ENCODE results near the gene MINDY4B. TPM values are rescaled to one million over a fixed set of nuclear protein-coding genes. Genes with fewer than 3 reads are reported as not detected.

MINDY4B gene
- total and polyA plus RNA-seq, 2 of the 13 experiments (the other 11 are each of a cell fraction or from before 2014, with no cell fraction given): not detected

GRCh38 chr3:150889106-150889505 lies 16.1 kb downstream of the MINDY4B start (continued):
- no peak for TF ChIP-seq ZNF367 (CRISPR knock-in tag; IDR thresholded peaks at IDR 0.05; ENCODE audit: borderline replicate concordance)
- TF ChIP-seq RCOR2 (CRISPR knock-in tag; IDR thresholded peaks at IDR 0.05): no peak
- TF ChIP-seq HIVEP1 (CRISPR knock-in tag; IDR thresholded peaks at IDR 0.05): no peak
- no peak for TF ChIP-seq PHF5A (CRISPR knock-in tag; IDR thresholded peaks at IDR 0.05; ENCODE audit: low read depth, unreplicated experiment)
- TF ChIP-seq ZNF703 (CRISPR knock-in tag; IDR thresholded peaks at IDR 0.05; ENCODE audit: borderline replicate concordance): no peak
- no peak for TF ChIP-seq NONO (IDR thresholded peaks at IDR 0.05)
- TF ChIP-seq NONO (CRISPR knock-in tag; conservative IDR thresholded peaks at IDR 0.05): no peak
- TF ChIP-seq JDP2 (CRISPR knock-in tag; IDR thresholded peaks at IDR 0.05; ENCODE audit: borderline replicate concordance): no peak
- TF ChIP-seq, protein P1, sequence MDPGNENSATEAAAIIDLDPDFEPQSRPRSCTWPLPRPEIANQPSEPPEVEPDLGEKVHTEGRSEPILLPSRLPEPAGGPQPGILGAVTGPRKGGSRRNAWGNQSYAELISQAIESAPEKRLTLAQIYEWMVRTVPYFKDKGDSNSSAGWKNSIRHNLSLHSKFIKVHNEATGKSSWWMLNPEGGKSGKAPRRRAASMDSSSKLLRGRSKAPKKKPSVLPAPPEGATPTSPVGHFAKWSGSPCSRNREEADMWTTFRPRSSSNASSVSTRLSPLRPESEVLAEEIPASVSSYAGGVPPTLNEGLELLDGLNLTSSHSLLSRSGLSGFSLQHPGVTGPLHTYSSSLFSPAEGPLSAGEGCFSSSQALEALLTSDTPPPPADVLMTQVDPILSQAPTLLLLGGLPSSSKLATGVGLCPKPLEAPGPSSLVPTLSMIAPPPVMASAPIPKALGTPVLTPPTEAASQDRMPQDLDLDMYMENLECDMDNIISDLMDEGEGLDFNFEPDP (CRISPR knock-in tag; conservative IDR thresholded peaks at IDR 0.05): no peak

DNA sequence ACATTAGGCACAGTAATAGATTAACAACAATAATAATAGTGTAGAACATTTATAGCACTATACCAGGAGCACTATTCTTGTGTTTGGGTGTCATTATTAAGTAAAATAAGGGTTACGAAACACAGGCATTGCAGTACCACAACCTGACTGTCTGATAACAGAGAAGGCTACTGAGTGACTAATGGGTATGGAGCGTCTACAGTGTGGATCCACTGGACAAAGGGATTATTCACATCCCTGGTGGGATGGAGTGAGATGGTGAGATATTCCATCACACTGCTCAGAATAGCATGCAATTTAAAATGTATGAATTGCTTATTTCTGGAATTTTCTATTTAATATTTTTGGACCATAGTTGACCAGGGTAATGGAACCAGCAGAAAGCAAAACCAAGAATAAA lies 18.2 kb downstream of the MINDY4B start:
- in situ Hi-C loops (cut with HindIII; ENCODE audit: extremely low pct_ligation_motif_present, low pct_unique_long_range_greater_than_20kb): no loop called here
- no peaks in the 10 kb centered on the region for H3K9me3 ChIP-seq (ENCODE audit: low read length)
- no peak overlapping the region for H3K4me3 ChIP-seq (replicated peaks in 1 of 3; ENCODE audit: insufficient read depth in 1 of 3, low read depth in 2 of 3, low read length in 3 of 3)
- no TSS peak for BruUV-seq (replicated peaks)
- no peak overlapping the region for H3K27ac ChIP-seq (ENCODE audit: extremely low read length, insufficient read depth, low read length)
- WGBS (ENCODE audit: low lambda C conversion rate): 31% methylated on average over 2 of the region's 2 CpGs
- H3K36me3 ChIP-seq (replicated peaks in 1 of 2; ENCODE audit: control insufficient read depth in 1 of 2, insufficient read depth in 2 of 2, low read length in 2 of 2): no peaks in the 10 kb centered on the region
- no peaks in the 10 kb centered on the region for H4K20me1 ChIP-seq (ENCODE audit: insufficient read depth, low read length)
- no peak for ATAC-seq
- FAIRE-seq: no peak
- no peak for DNase-seq (ENCODE audit: low spot score)
- ChIA-PET POLR2A (no interaction called here), CTCF (ENCODE audit: low intra/inter-chr PET ratio, low total read pairs) (no interaction called here)
- H2AFZ ChIP-seq (ENCODE audit: low read length): no peak overlapping the region
- H3K9ac ChIP-seq (ENCODE audit: insufficient read depth, low read depth, low read length): no peak overlapping the region
- intact Hi-C loops (cut with micrococcal nuclease; ENCODE audit: unreplicated experiment): no loop called here
- no peak overlapping the region for H3K4me2 ChIP-seq (ENCODE audit: low read depth, low read length)
- H3K4me1 ChIP-seq (ENCODE audit: insufficient read depth, low read length): no peaks in the 10 kb centered on the region
- H3K27me3 ChIP-seq (ENCODE audit: control insufficient read depth in 1 of 2, insufficient read depth in 2 of 2, low read length in 2 of 2): peaks cover 0 to 3% of the 10 kb centered on the region in 2 experiments; a peak in 2 of 5 replicates
- no peaks in the 10 kb centered on the region for H3K79me2 ChIP-seq (ENCODE audit: insufficient read depth, low read length)
- TF ChIP-seq, protein P2, sequence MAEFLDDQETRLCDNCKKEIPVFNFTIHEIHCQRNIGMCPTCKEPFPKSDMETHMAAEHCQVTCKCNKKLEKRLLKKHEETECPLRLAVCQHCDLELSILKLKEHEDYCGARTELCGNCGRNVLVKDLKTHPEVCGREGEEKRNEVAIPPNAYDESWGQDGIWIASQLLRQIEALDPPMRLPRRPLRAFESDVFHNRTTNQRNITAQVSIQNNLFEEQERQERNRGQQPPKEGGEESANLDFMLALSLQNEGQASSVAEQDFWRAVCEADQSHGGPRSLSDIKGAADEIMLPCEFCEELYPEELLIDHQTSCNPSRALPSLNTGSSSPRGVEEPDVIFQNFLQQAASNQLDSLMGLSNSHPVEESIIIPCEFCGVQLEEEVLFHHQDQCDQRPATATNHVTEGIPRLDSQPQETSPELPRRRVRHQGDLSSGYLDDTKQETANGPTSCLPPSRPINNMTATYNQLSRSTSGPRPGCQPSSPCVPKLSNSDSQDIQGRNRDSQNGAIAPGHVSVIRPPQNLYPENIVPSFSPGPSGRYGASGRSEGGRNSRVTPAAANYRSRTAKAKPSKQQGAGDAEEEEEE (CRISPR knock-in tag; IDR thresholded peaks at IDR 0.05; ENCODE audit: borderline replicate concordance): no peak
- TF ChIP-seq ZNF260 (CRISPR knock-in tag; IDR thresholded peaks at IDR 0.05; ENCODE audit: borderline replicate concordance, low read depth) (no peak), GLMP (CRISPR knock-in tag; IDR thresholded peaks at IDR 0.05; ENCODE audit: borderline replicate concordance) (no peak), TERF1 (CRISPR knock-in tag; IDR thresholded peaks at IDR 0.05) (no peak), ZFY (CRISPR knock-in tag; IDR thresholded peaks at IDR 0.05) (no peak), CREM (IDR thresholded peaks at IDR 0.05) (no peak), CREM (CRISPR knock-in tag; IDR thresholded peaks at IDR 0.05) (no peak), POGK (CRISPR knock-in tag; conservative IDR thresholded peaks at IDR 0.05) (no peak)
